Neural progenitor cell (in vitro differentiated cells): ENCODE data around the gene MROH9.

ENCODE experiments used
- CTCF ChIP-seq: fragments of 200-600 bp; sonication (generic); IDR thresholded peaks from 2 replicates; pipeline ENCODE4 v1.5.1; 2017; ENCODE audit warnings: antibody characterized with exemption, mild to moderate bottlenecking
- EZH2 ChIP-seq: fragments of 200-600 bp; sonication (generic); IDR thresholded peaks from 2 replicates; pipeline ENCODE4 v1.6.1; 2017; ENCODE audit warnings: antibody characterized with exemption, mild to moderate bottlenecking, moderate library complexity
- EZH2phosphoT487 ChIP-seq: fragments of 200-600 bp; sonication (generic); IDR thresholded peaks from 2 replicates; pipeline ENCODE4 v1.6.1; 2017; ENCODE audit warnings: antibody characterized with exemption

- TF ChIP-seq EZH2 (no peak), CTCF (no peak), EZH2phosphoT487 (no peak)
These were observed 152.6 kb downstream of the MROH9 start for GRCh38 chr1:171087896-171088295.
